ENCODE measurements around the gene SUMO1. TPM values are rescaled to one million over a fixed set of nuclear protein-coding genes. Genes with fewer than 3 reads are reported as not detected.
A peak's percentile ranks its signal among the peaks of the same experiment; 100 is the strongest.
"Not testable (repeated sequence)": the region's sequence is repeated elsewhere in the genome, so short reads cannot be mapped to it uniquely, and the experiment has no call there.

SUMO1 gene
- total RNA-seq, 6 experiments from 2014 or later: 135 to 153 (median 147) TPM

DNA sequence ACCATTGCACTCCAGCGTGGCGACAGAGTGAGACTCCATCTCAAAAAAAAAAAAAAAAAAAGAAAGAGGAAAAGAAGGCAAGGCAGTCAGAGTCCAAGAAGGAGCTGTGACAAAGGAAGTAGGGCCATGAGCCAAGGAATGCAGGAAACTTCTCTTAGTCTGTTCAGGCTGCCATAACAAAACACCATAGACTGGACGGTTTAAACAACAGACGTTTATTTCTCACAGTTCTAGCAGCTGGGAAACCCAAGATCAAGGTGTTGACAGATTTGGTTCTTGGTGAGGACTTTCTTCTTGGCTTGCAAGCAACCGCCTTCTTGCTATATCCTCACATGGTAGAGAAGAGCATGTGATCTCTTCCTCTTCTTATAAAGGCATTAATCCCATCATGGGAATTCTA, 13.1 kb upstream of the SUMO1 start:
- Mint-ChIP-seq H3K36me3 (ENCODE audit: low read depth) (peaks cover 10% of the 10 kb centered on the region; the same call in 1 of the 2 replicates), H3K27me3 (ENCODE audit: insufficient read depth) (peaks cover 1% of the 10 kb centered on the region; the same call in 1 of the 2 replicates)
- no peak for DNase-seq

GRCh38 chr2:202249521-202250253, 11.3 kb upstream of the SUMO1 start:
- Mint-ChIP-seq H3K4me3 (no peak overlapping the region), H3K4me1 (ENCODE audit: low read depth) (peaks cover 13% of the 10 kb centered on the region), H3K9me3 (no peaks in the 10 kb centered on the region; the same call in 1 of the 2 replicates), H3K27ac (peak overlapping the region; percentile 14), H3K27me3 (ENCODE audit: insufficient read depth) (peaks cover 6% of the 10 kb centered on the region), H3K36me3 (ENCODE audit: low read depth) (peaks cover 10% of the 10 kb centered on the region; the same call in 1 of the 2 replicates)
- no peak for DNase-seq
- TF ChIP-seq, protein P1, sequence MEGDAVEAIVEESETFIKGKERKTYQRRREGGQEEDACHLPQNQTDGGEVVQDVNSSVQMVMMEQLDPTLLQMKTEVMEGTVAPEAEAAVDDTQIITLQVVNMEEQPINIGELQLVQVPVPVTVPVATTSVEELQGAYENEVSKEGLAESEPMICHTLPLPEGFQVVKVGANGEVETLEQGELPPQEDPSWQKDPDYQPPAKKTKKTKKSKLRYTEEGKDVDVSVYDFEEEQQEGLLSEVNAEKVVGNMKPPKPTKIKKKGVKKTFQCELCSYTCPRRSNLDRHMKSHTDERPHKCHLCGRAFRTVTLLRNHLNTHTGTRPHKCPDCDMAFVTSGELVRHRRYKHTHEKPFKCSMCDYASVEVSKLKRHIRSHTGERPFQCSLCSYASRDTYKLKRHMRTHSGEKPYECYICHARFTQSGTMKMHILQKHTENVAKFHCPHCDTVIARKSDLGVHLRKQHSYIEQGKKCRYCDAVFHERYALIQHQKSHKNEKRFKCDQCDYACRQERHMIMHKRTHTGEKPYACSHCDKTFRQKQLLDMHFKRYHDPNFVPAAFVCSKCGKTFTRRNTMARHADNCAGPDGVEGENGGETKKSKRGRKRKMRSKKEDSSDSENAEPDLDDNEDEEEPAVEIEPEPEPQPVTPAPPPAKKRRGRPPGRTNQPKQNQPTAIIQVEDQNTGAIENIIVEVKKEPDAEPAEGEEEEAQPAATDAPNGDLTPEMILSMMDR (IDR thresholded peaks at IDR 0.05): no peak

More for the DNA sequence above, 13.1 kb upstream of the SUMO1 start:
- TF ChIP-seq, protein P1 (IDR thresholded peaks at IDR 0.05): no peak
- no peak overlapping the region for H3K4me3 Mint-ChIP-seq
- H3K27ac Mint-ChIP-seq: no peak overlapping the region
- peaks cover 13% of the 10 kb centered on the region for H3K4me1 Mint-ChIP-seq (ENCODE audit: low read depth)
- H3K9me3 Mint-ChIP-seq: no peaks in the 10 kb centered on the region; the same call in 1 of the 2 replicates

GRCh38 chr2:202247710-202248109, 9.3 kb upstream of the SUMO1 start:
- not testable (repeated sequence) for H3K27me3 Mint-ChIP-seq (ENCODE audit: insufficient read depth); DNase-seq
- H3K4me1 Mint-ChIP-seq (ENCODE audit: low read depth): peaks cover 13% of the 10 kb centered on the region

DNA sequence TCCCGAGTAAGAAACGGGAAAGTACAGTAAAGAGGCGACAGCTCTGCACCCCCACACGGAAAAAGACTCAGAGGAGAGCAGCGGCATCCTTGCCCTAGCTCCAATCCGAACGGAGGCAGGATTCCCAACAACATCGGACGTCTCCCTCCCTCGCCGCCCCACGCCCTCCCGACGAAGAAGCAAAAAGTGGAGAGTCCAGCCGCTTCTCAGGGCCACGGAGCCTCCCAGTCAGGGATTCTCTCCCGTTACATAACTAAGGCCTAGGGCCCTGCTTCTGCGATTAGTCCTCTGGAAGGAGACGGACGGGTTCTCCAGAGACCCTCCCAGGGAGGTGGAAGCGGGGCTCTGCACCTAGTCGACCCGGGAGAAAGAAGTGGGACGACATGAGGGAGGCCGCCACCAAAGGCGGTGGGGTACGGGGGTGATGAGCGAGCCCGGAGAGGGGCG, 587 bp downstream of the SUMO1 start:
- peak overlapping the region; percentile 91 for H3K27ac Mint-ChIP-seq
- H3K4me3 Mint-ChIP-seq: peak overlapping the region; percentile 97
- H3K27me3 Mint-ChIP-seq (ENCODE audit: insufficient read depth): no peaks in the 10 kb centered on the region
- TF ChIP-seq, protein P1 (IDR thresholded peaks at IDR 0.05): no peak
- no peaks in the 10 kb centered on the region for H3K36me3 Mint-ChIP-seq (ENCODE audit: low read depth)
- peak; percentile 55 for DNase-seq
- peaks cover 32% of the 10 kb centered on the region for H3K4me1 Mint-ChIP-seq (ENCODE audit: low read depth)
- H3K9me3 Mint-ChIP-seq: no peaks in the 10 kb centered on the region

More at GRCh38 chr2:202247710-202248109, 9.3 kb upstream of the SUMO1 start:
- not testable (repeated sequence) for H3K4me3 Mint-ChIP-seq, H3K27ac Mint-ChIP-seq, H3K9me3 Mint-ChIP-seq
- H3K36me3 Mint-ChIP-seq (ENCODE audit: low read depth): peaks cover 10% of the 10 kb centered on the region; the same call in 1 of the 2 replicates

- H3K4me1 Mint-ChIP-seq (ENCODE audit: low read depth): peaks cover 11% of the 10 kb centered on the region
- H3K27ac Mint-ChIP-seq: peak overlapping the region; percentile 36
- no peak for DNase-seq
- H3K27me3 Mint-ChIP-seq (ENCODE audit: insufficient read depth): no peaks in the 10 kb centered on the region
- no peaks in the 10 kb centered on the region for H3K9me3 Mint-ChIP-seq
- H3K4me3 Mint-ChIP-seq: peak overlapping the region; percentile 0; the same call in 1 of the 2 replicates
- TF ChIP-seq, protein P1 (IDR thresholded peaks at IDR 0.05): no peak
- peaks cover 29% of the 10 kb centered on the region for H3K36me3 Mint-ChIP-seq (ENCODE audit: low read depth)
Measured at GRCh38 chr2:202221873-202222272, 16.5 kb downstream of the SUMO1 start.

GRCh38 chr2:202215179-202215578, 23.2 kb downstream of the SUMO1 start:
- H3K4me1 Mint-ChIP-seq (ENCODE audit: low read depth): no peaks in the 10 kb centered on the region
- TF ChIP-seq, protein P1 (IDR thresholded peaks at IDR 0.05): no peak
- H3K9me3 Mint-ChIP-seq: no peaks in the 10 kb centered on the region
- H3K27me3 Mint-ChIP-seq (ENCODE audit: insufficient read depth): no peaks in the 10 kb centered on the region
- H3K27ac Mint-ChIP-seq: no peak overlapping the region
- no peak overlapping the region for H3K4me3 Mint-ChIP-seq
- DNase-seq: no peak
- peaks cover 5% of the 10 kb centered on the region; the same call in 1 of the 2 replicates for H3K36me3 Mint-ChIP-seq (ENCODE audit: low read depth)
